GM19328 (cell line): ENCODE results near the gene SPIN2B.

Source experiments
- ATAC-seq: cut with Tn5 transposase; IDR thresholded peaks from one replicate; pipeline ENCODE4 v1.9.1; 2021; ENCODE audit warnings: mild to moderate bottlenecking, moderate library complexity; ENCODE audit not compliant: unreplicated experiment

SPIN2B gene

DNA sequence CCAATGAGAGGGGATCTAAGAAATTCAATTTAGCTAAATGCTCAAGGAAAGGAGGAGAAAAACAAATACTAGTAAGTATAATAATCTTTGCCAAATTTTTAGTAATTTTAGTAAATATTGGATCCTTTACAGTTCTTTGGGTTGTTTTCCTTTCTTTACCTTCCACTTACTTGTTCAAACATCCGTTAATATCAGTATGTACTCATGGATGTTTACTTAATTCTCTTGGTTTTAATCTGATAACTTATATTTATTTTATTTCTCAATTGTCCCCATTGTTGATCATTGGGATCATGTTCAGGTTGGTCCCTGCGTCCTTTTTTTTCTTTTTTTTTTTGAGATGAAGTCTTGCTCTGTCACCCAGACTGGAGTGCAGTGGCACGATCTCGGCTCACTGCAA lies 46.9 kb downstream of the SPIN2B start:
- ATAC-seq: no peak

GRCh38 chrX:57070185-57070984 lies 51.0 kb downstream of the SPIN2B start:
- ATAC-seq: no peak
